CD14-positive monocyte (primary cell): Measurements from ENCODE around the gene TRAF6. TPM values are rescaled to one million over a fixed set of nuclear protein-coding genes. Genes with fewer than 3 reads are reported as not detected.
"Not testable (repeated sequence)": the region's sequence is repeated elsewhere in the genome, so short reads cannot be mapped to it uniquely, and the experiment has no call there.

Source experiments
- DNase-seq, 3 donors: peaks; one replicate each; pipeline ENCODE4 v3.0.0-alpha.2; 2011 to 2022
- H2AFZ ChIP-seq: 2 replicates; pipeline ENCODE4 v1.6.0; 2012; ENCODE audit warnings: mild to moderate bottlenecking, low read depth, low read length, inconsistent platforms; ENCODE audit not compliant: insufficient read depth, poor library complexity, severe bottlenecking
- H3K27ac ChIP-seq, 2 donors: 1 replicate in 1 of 2; 2 replicates in 1 of 2; pipeline ENCODE4 v1.5.1; 2012 to 2013; ENCODE audit warnings: low read length in 2 of 2, control low read depth in 1 of 2, inconsistent platforms in 1 of 2, low read depth in 1 of 2, mild to moderate bottlenecking in 1 of 2
- H3K27me3 ChIP-seq, 2 donors: one replicate each; pipeline versions ENCODE4 v1.6.0 to v1.6.1; 2011 to 2013; ENCODE audit warnings: low read length in 2 of 2; ENCODE audit not compliant: control insufficient read depth in 2 of 2, insufficient read depth in 2 of 2
- H3K36me3 ChIP-seq, 2 donors: replicated peaks in 1 of 2; 1 replicate in 1 of 2; 2 replicates in 1 of 2; pipeline versions ENCODE4 v1.5.1 to v1.6.1; 2012 to 2013; ENCODE audit warnings: low read length in 2 of 2, control low read depth in 1 of 2, inconsistent platforms in 1 of 2, mild to moderate bottlenecking in 1 of 2; ENCODE audit not compliant: insufficient read depth in 2 of 2, control insufficient read depth in 1 of 2
- H3K4me1 ChIP-seq, 2 donors: 1 replicate in 1 of 2; 2 replicates in 1 of 2; pipeline versions ENCODE4 v1.5.1 to v1.6.1; 2012 to 2013; ENCODE audit warnings: low read length in 2 of 2, control low read depth in 1 of 2, inconsistent platforms in 1 of 2, mild to moderate bottlenecking in 1 of 2, moderate library complexity in 1 of 2; ENCODE audit not compliant: insufficient read depth in 2 of 2, control insufficient read depth in 1 of 2
- H3K4me2 ChIP-seq: replicated peaks from 2 replicates; pipeline ENCODE3; 2012; ENCODE audit warnings: low read length, moderate library complexity, mild to moderate bottlenecking; ENCODE audit not compliant: poor library complexity, severe bottlenecking; ENCODE audit errors: extremely low read depth
- H3K4me3 ChIP-seq, 3 experiments: fragments of 200-600 bp in 1 of 3; sonication (generic) in 1 of 3; replicated peaks in 1 of 3; 1 replicate in 2 of 3; 2 replicates in 1 of 3; pipeline ENCODE4 v1.5.1; 2011 to 2013; ENCODE audit warnings: low read length in 3 of 3, mild to moderate bottlenecking in 3 of 3, control low read depth in 2 of 3, low read depth in 2 of 3, inconsistent platforms in 1 of 3, moderate library complexity in 1 of 3
- H3K79me2 ChIP-seq: 2 replicates; pipeline ENCODE4 v1.6.0; 2012; ENCODE audit warnings: mild to moderate bottlenecking, control low read depth, inconsistent platforms, low read length, moderate library complexity; ENCODE audit not compliant: insufficient read depth
- H3K9ac ChIP-seq: 2 replicates; pipeline ENCODE4 v1.6.0; 2017; ENCODE audit warnings: low read length, mild to moderate bottlenecking; ENCODE audit not compliant: insufficient read depth, poor library complexity, severe bottlenecking
- H3K9me3 ChIP-seq, 2 donors: replicated peaks in 1 of 2; 1 replicate in 1 of 2; 2 replicates in 1 of 2; pipeline versions ENCODE4 v1.5.1 to v1.6.1; 2012 to 2013; ENCODE audit warnings: low read length in 2 of 2, control low read depth in 1 of 2; ENCODE audit not compliant: control insufficient read depth in 1 of 2, insufficient read depth in 1 of 2
- H4K20me1 ChIP-seq: 2 replicates; pipeline ENCODE4 v1.6.0; 2012; ENCODE audit warnings: mild to moderate bottlenecking, low read length, control low read depth, moderate library complexity; ENCODE audit not compliant: insufficient read depth
- H3K27ac Mint-ChIP-seq, 7 donors: one replicate each; pipeline ENCODE4 v1.8.0; 2020; ENCODE audit warnings: mild to moderate bottlenecking in 7 of 7, mixed read lengths in 7 of 7, moderate library complexity in 6 of 7, inconsistent platforms in 2 of 7
- H3K27me3 Mint-ChIP-seq, 3 donors: one replicate each; pipeline ENCODE4 v1.8.0; 2021 to 2022; ENCODE audit warnings: low read depth in 3 of 3, mild to moderate bottlenecking in 3 of 3, mixed read lengths in 3 of 3, moderate library complexity in 3 of 3, inconsistent platforms in 1 of 3
- H3K36me3 Mint-ChIP-seq, 2 donors: one replicate each; pipeline ENCODE4 v1.8.0; 2020; ENCODE audit warnings: mixed read lengths in 2 of 2, inconsistent platforms in 1 of 2, mild to moderate bottlenecking in 1 of 2
- H3K4me1 Mint-ChIP-seq: one replicate; pipeline ENCODE4 v1.8.0; 2020; ENCODE audit warnings: mild to moderate bottlenecking, mixed read lengths
- H3K4me3 Mint-ChIP-seq, 2 donors: one replicate each; pipeline ENCODE4 v1.8.0; 2020; ENCODE audit warnings: mild to moderate bottlenecking in 2 of 2, mixed read lengths in 2 of 2, moderate library complexity in 1 of 2
- H3K9me3 Mint-ChIP-seq, 7 donors: one replicate each; pipeline ENCODE4 v1.8.0; 2020 to 2022; ENCODE audit warnings: mixed read lengths in 7 of 7, mild to moderate bottlenecking in 6 of 7, moderate library complexity in 6 of 7, inconsistent platforms in 2 of 7
- WGBS: methylation state at CpG from one replicate; pipeline ENCODE4 v1.1.5; 2013; ENCODE audit warnings: missing lambda C conversion rate; ENCODE audit not compliant: insufficient coverage; 5-methylcytosine and 5-hydroxymethylcytosine counted together
- intact Hi-C, 2 donors: fragments of 100-400 bp; cut with micrococcal nuclease; formaldehyde crosslinking; loops; one replicate each; pipeline versions ENCODE4 v1.15.0 to v1.15.1; 2023
- polyA plus RNA-seq, 3 donors: library from polyadenylated mRNA; depleted of rRNA in 1 of 3; unstranded in 2 of 3; stranded (reverse) in 1 of 3; fragments of 300-500 nt in 2 of 3; fragments of >200 nt in 1 of 3; fragmentation: Illumina TruSeq in 2 of 3; gene quantifications; 1 replicate in 2 of 3; 2 replicates in 1 of 3; pipeline ENCODE4 v1.2.3, GENCODE V29; 2012 to 2021
- TF ChIP-seq, protein P1 (sequence below): fragments of 200-600 bp; IDR thresholded peaks from one replicate; pipeline ENCODE4 v1.8.0; 2022; ENCODE audit warnings: antibody characterized with exemption, mild to moderate bottlenecking

The TRAF6 gene
- polyA plus RNA-seq, 3 donors: 5.5 to 7.3 (median 6.7) TPM

- intact Hi-C loops: no loop called here
These were observed 47.9 kb upstream of the TRAF6 start for GRCh38 chr11:36557991-36558390.

GRCh38 chr11:36557390-36557789 lies 47.3 kb upstream of the TRAF6 start:
- H4K20me1 ChIP-seq: not testable (repeated sequence)
- no CpG with 5 or more reads among the region's 17 CpGs for WGBS

More at GRCh38 chr11:36557991-36558390, 47.9 kb upstream of the TRAF6 start:
- H3K4me1 ChIP-seq: no peaks in the 10 kb centered on the region
- Mint-ChIP-seq H3K27ac (no peak overlapping the region), H3K36me3 (no peaks in the 10 kb centered on the region), H3K4me1 (peaks cover 1% of the 10 kb centered on the region), H3K4me3 (no peak overlapping the region), H3K9me3 (peaks cover 0 to 8% (median 2%) of the 10 kb centered on the region in 7 donors), H3K27me3 (no peaks in the 10 kb centered on the region)
- no peak overlapping the region for H3K9ac ChIP-seq
- TF ChIP-seq, protein P1, sequence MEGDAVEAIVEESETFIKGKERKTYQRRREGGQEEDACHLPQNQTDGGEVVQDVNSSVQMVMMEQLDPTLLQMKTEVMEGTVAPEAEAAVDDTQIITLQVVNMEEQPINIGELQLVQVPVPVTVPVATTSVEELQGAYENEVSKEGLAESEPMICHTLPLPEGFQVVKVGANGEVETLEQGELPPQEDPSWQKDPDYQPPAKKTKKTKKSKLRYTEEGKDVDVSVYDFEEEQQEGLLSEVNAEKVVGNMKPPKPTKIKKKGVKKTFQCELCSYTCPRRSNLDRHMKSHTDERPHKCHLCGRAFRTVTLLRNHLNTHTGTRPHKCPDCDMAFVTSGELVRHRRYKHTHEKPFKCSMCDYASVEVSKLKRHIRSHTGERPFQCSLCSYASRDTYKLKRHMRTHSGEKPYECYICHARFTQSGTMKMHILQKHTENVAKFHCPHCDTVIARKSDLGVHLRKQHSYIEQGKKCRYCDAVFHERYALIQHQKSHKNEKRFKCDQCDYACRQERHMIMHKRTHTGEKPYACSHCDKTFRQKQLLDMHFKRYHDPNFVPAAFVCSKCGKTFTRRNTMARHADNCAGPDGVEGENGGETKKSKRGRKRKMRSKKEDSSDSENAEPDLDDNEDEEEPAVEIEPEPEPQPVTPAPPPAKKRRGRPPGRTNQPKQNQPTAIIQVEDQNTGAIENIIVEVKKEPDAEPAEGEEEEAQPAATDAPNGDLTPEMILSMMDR: no peak
- no peaks in the 10 kb centered on the region for H3K79me2 ChIP-seq
- H2AFZ ChIP-seq: no peak overlapping the region
- no peak overlapping the region for H3K4me3 ChIP-seq
- H4K20me1 ChIP-seq: no peaks in the 10 kb centered on the region
- H3K27me3 ChIP-seq: no peaks in the 10 kb centered on the region
- no peak overlapping the region for H3K27ac ChIP-seq
- H3K4me2 ChIP-seq: no peak overlapping the region
- H3K9me3 ChIP-seq: no peaks in the 10 kb centered on the region
- no peak for DNase-seq
- H3K36me3 ChIP-seq: no peaks in the 10 kb centered on the region

More at GRCh38 chr11:36557390-36557789, 47.3 kb upstream of the TRAF6 start:
- H3K27ac ChIP-seq, H3K36me3 ChIP-seq, H2AFZ ChIP-seq, H3K4me3 Mint-ChIP-seq, intact Hi-C loops, H3K9ac ChIP-seq, H3K4me2 ChIP-seq, H3K36me3 Mint-ChIP-seq, H3K27ac Mint-ChIP-seq, H3K4me3 ChIP-seq, H3K27me3 Mint-ChIP-seq, H3K4me1 Mint-ChIP-seq, H3K9me3 ChIP-seq, H3K9me3 Mint-ChIP-seq, H3K79me2 ChIP-seq, DNase-seq, H3K4me1 ChIP-seq, H3K27me3 ChIP-seq: not testable (repeated sequence)
